SK-N-SH (cell line): ENCODE data around the gene SYT3. TPM values are rescaled to one million over a fixed set of nuclear protein-coding genes. Genes with fewer than 3 reads are reported as not detected.

Experiments
- CTCF ChIA-PET: fragments of 300-600, 350-600 bp; formaldehyde crosslinking; extraction: SDS; loops from one replicate; lab custom pipeline; 2021; lab: Yijun Ruan, JAX
- POLR2A ChIA-PET: fragments of 350-600 bp; sonication (Branson Sonifier 250); formaldehyde crosslinking; extraction: SDS; loops from one replicate; lab custom pipeline; 2020; ENCODE audit warnings: antibody characterized with exemption, inconsistent platforms; lab: Yijun Ruan, JAX
- DNase-seq: peaks from one replicate; pipeline ENCODE4 v3.0.0; 2012
- H2AFZ ChIP-seq: fragments of 200-600 bp; sonication (generic); 2 replicates; pipeline ENCODE4 v1.8.1; 2016; ENCODE audit warnings: antibody characterized with exemption, mild to moderate bottlenecking, low read depth
- H3F3A ChIP-seq: fragments of 200-600 bp; sonication (generic); replicated peaks from 2 replicates; pipeline ENCODE3; 2016; ENCODE audit warnings: antibody characterized with exemption, mild to moderate bottlenecking; ENCODE audit not compliant: insufficient read depth
- H3K27ac ChIP-seq, 2 experiments: fragments of 200-500 bp in 1 of 2; fragments of 200-600 bp in 1 of 2; sonication (Bioruptor generic) in 1 of 2; sonication (generic), shearing (Covaris generic) in 1 of 2; 2 replicates each; pipeline versions ENCODE4 v1.5.1 to v1.6.1; 2014 to 2016; ENCODE audit warnings: low read depth in 2 of 2, inconsistent platforms in 1 of 2, low read length in 1 of 2, mild to moderate bottlenecking in 1 of 2, mixed read lengths in 1 of 2
- H3K27me3 ChIP-seq: fragments of 200-600 bp; sonication (generic), shearing (Covaris generic); 2 replicates; pipeline ENCODE4 v1.6.1; 2016; ENCODE audit warnings: mixed run types; ENCODE audit not compliant: insufficient read depth
- H3K36me3 ChIP-seq, 2 experiments: fragments of 200-500 bp in 1 of 2; fragments of 200-600 bp in 1 of 2; sonication (Bioruptor generic) in 1 of 2; sonication (generic) in 1 of 2; replicated peaks in 1 of 2; 2 replicates each; pipeline versions ENCODE3 to v1.5.1; 2014 to 2016; ENCODE audit warnings: low read length in 1 of 2, mild to moderate bottlenecking in 1 of 2; ENCODE audit not compliant: insufficient read depth in 2 of 2, control insufficient read depth in 1 of 2
- H3K4me1 ChIP-seq, 2 experiments: fragments of 200-500 bp in 1 of 2; fragments of 200-600 bp in 1 of 2; sonication (Bioruptor generic) in 1 of 2; sonication (generic), shearing (Covaris generic) in 1 of 2; 2 replicates each; pipeline versions ENCODE4 v1.5.1 to v1.6.1; 2014 to 2016; ENCODE audit warnings: low read depth in 1 of 2, low read length in 1 of 2, mixed run types in 1 of 2; ENCODE audit not compliant: insufficient read depth in 2 of 2, control insufficient read depth in 1 of 2
- H3K4me2 ChIP-seq: fragments of 200-600 bp; sonication (generic), shearing (Covaris generic); 2 replicates; pipeline ENCODE4 v1.6.1; 2017; ENCODE audit warnings: mixed run types
- H3K4me3 ChIP-seq, 2 experiments: fragments of 200-500 bp in 1 of 2; fragments of 200-600 bp in 1 of 2; sonication (Bioruptor generic) in 1 of 2; sonication (generic), shearing (Covaris generic) in 1 of 2; 2 replicates each; pipeline versions ENCODE4 v1.5.1 to v1.8.1; 2014 to 2016; ENCODE audit warnings: low read depth in 2 of 2, inconsistent platforms in 1 of 2, low read length in 1 of 2, mild to moderate bottlenecking in 1 of 2, mixed read lengths in 1 of 2, moderate library complexity in 1 of 2
- H3K79me2 ChIP-seq: fragments of 200-600 bp; sonication (generic); 2 replicates; pipeline ENCODE4 v1.8.1; 2017; ENCODE audit warnings: mild to moderate bottlenecking; ENCODE audit not compliant: insufficient read depth
- H3K9ac ChIP-seq: fragments of 200-600 bp; sonication (generic); 2 replicates; pipeline ENCODE4 v1.6.1; 2017; ENCODE audit warnings: mixed run types
- H3K9me2 ChIP-seq: fragments of 200-600 bp; sonication (generic); 2 replicates; pipeline ENCODE4 v1.6.1; 2017; ENCODE audit warnings: mixed run types
- H3K9me3 ChIP-seq: fragments of 200-600 bp; sonication (generic); 2 replicates; pipeline ENCODE4 v1.6.1; 2017; ENCODE audit warnings: mixed run types, mild to moderate bottlenecking, moderate library complexity
- H4K20me1 ChIP-seq: fragments of 200-600 bp; sonication (generic); 2 replicates; pipeline ENCODE4 v1.6.1; 2017; ENCODE audit warnings: mild to moderate bottlenecking, mixed run types; ENCODE audit not compliant: insufficient read depth
- CTCF ChIP-seq: fragments of 200-600 bp; sonication (generic); IDR thresholded peaks from 2 replicates; pipeline ENCODE4 v1.6.1; 2017; ENCODE audit warnings: antibody characterized with exemption, mild to moderate bottlenecking, moderate library complexity
- FOXJ3 ChIP-seq: sonication (generic); formaldehyde crosslinking; IDR thresholded peaks from 2 replicates; pipeline ENCODE4 v1.5.1; 2020; ENCODE audit warnings: mild to moderate bottlenecking, missing genetic modification reagents
- GABPA ChIP-seq: IDR thresholded peaks from 2 replicates; pipeline ENCODE4 v1.4.0; 2012; ENCODE audit warnings: low read depth, mild to moderate bottlenecking
- GATA2 ChIP-seq: sonication (generic); formaldehyde crosslinking; IDR thresholded peaks from 2 replicates; pipeline ENCODE4 v1.5.0; 2020; ENCODE audit warnings: mild to moderate bottlenecking, missing genetic modification reagents
- JUND ChIP-seq: IDR thresholded peaks from 2 replicates; pipeline ENCODE4 v1.4.0; 2012
- MAX ChIP-seq: IDR thresholded peaks from 2 replicates; pipeline ENCODE4 v1.4.0; 2012; ENCODE audit warnings: low read depth
- NFIC ChIP-seq: IDR thresholded peaks from 2 replicates; pipeline ENCODE4 v1.4.0; 2012; ENCODE audit warnings: borderline replicate concordance
- NRF1 ChIP-seq: IDR thresholded peaks from 2 replicates; pipeline ENCODE4 v1.6.1; 2012; ENCODE audit warnings: low read depth, mild to moderate bottlenecking, low read length
- PBX3 ChIP-seq: IDR thresholded peaks from 2 replicates; pipeline ENCODE4; 2012
- POLR2AphosphoS5 ChIP-seq: IDR thresholded peaks from 2 replicates; pipeline ENCODE4 v1.6.1; 2012; ENCODE audit warnings: low read depth, low read length
- RAD21 ChIP-seq: IDR thresholded peaks from 2 replicates; pipeline ENCODE4 v1.6.1; 2012; ENCODE audit warnings: mild to moderate bottlenecking, low read length
- RCOR1 ChIP-seq: fragments of 150-350 bp; IDR thresholded peaks from 2 replicates; pipeline ENCODE4 v1.6.1; 2017; ENCODE audit warnings: antibody characterized with exemption, low read length
- REST ChIP-seq: IDR thresholded peaks from 2 replicates; pipeline ENCODE4 v1.6.1; 2012; ENCODE audit warnings: mild to moderate bottlenecking, low read depth, low read length, moderate library complexity
- RFX5 ChIP-seq: IDR thresholded peaks from 2 replicates; pipeline ENCODE4 v1.6.1; 2012; ENCODE audit warnings: mild to moderate bottlenecking, improper control_type of control experiment, low read length
- SMC3 ChIP-seq: IDR thresholded peaks from 2 replicates; pipeline ENCODE4 v1.6.1; 2012; ENCODE audit warnings: low read depth, low read length, improper control_type of control experiment
- USF1 ChIP-seq: IDR thresholded peaks from 2 replicates; pipeline ENCODE4 v1.4.0; 2012; ENCODE audit warnings: low read depth, borderline replicate concordance
- ZBTB33 ChIP-seq: IDR thresholded peaks from 2 replicates; pipeline ENCODE4 v1.4.0; 2012; ENCODE audit warnings: low read depth, borderline replicate concordance
- WGBS: methylation state at CpG from one replicate; pipeline ENCODE4 v1.1.6; 2017; ENCODE audit warnings: low lambda C conversion rate; 5-methylcytosine and 5-hydroxymethylcytosine counted together
- polyA plus RNA-seq, 3 experiments: library from polyadenylated mRNA; depleted of rRNA; stranded (reverse); fragments of >200 nt; gene quantifications; 2 replicates each; pipeline ENCODE4 v1.2.3, GENCODE V29; 2012

The SYT3 gene
- polyA plus RNA-seq, 1 of the 3 experiments (the other 2 are of a cell fraction), result 0.94 TPM

GRCh38 chr19:50667177-50667758 is 27.6 kb upstream of the SYT3 start:
- Histone ChIP-seq H3K27me3 (no peaks in the 10 kb centered on the region), H4K20me1 (no peaks in the 10 kb centered on the region), H3K4me2 (no peak overlapping the region), H3K36me3 (no peaks in the 10 kb centered on the region), H3K9me3 (no peaks in the 10 kb centered on the region), H3K9me2 (no peaks in the 10 kb centered on the region), H3K9ac (no peak overlapping the region), H3K4me3 (no peak overlapping the region), H2AFZ (no peak overlapping the region), H3K4me1 (no peaks in the 10 kb centered on the region), H3K27ac (no peak overlapping the region), H3K79me2 (no peaks in the 10 kb centered on the region), H3F3A (no peaks in the 10 kb centered on the region)
- WGBS, result 74% methylated on average over 21 of the region's 56 CpGs
- peak; percentile 36 for DNase-seq
- CTCF ChIA-PET, result interaction anchor here (1.0 kb wide), 1 partner anchor 117 kb away, joined by 3 read pairs; no protein-coding TSS in a partner anchor
- no peak for TF ChIP-seq RFX5
- no peak for TF ChIP-seq RCOR1
- TF ChIP-seq FOXJ3 (CRISPR knock-in tag), result no peak
- no peak for TF ChIP-seq CTCF
- no peak for TF ChIP-seq SMC3
- no peak for TF ChIP-seq PBX3
- POLR2A ChIA-PET, result no interaction called here

- Histone ChIP-seq H3K27ac (no peak overlapping the region), H3K27me3 (no peaks in the 10 kb centered on the region), H3K4me2 (no peak overlapping the region), H4K20me1 (no peaks in the 10 kb centered on the region), H3K79me2 (no peaks in the 10 kb centered on the region), H3F3A (no peaks in the 10 kb centered on the region), H3K9me3 (no peaks in the 10 kb centered on the region), H3K9me2 (no peaks in the 10 kb centered on the region), H3K9ac (no peak overlapping the region), H2AFZ (no peak overlapping the region), H3K4me3 (no peak overlapping the region), H3K36me3 (no peaks in the 10 kb centered on the region), H3K4me1 (no peaks in the 10 kb centered on the region)
- DNase-seq, result peak; percentile 34
- whole genome bisulfite sequencing, result 80% methylated on average over 8 of the region's 47 CpGs
- CTCF ChIA-PET, result no interaction called here
- POLR2A ChIA-PET, result no interaction called here
- no peak for TF ChIP-seq NRF1
- TF ChIP-seq ZBTB33, result no peak
- no peak for TF ChIP-seq JUND
- no peak for TF ChIP-seq GABPA
- no peak for TF ChIP-seq RFX5
- no peak for TF ChIP-seq NFIC
- no peak for TF ChIP-seq REST
- TF ChIP-seq POLR2AphosphoS5, result no peak
- TF ChIP-seq RCOR1, result no peak
- TF ChIP-seq USF1, result no peak
- no peak for TF ChIP-seq GATA2
- no peak for TF ChIP-seq RAD21
- no peak for TF ChIP-seq MAX
These were observed 26.9 kb upstream of the SYT3 start for GRCh38 chr19:50666346-50667176.
